Neural cell (in vitro differentiated cells): ENCODE measurements around the gene GMDS.

Experiments
- EP300 ChIP-seq: fragments of 450-650 bp; conservative IDR thresholded peaks from 2 replicates; pipeline ENCODE4 v1.6.1; 2014; ENCODE audit warnings: antibody characterized with exemption, mild to moderate bottlenecking, moderate library complexity; ENCODE audit not compliant: poor library complexity, severe bottlenecking
- TF ChIP-seq, protein P1 (sequence below): IDR thresholded peaks from 2 replicates; pipeline ENCODE4 v1.6.1; 2012; ENCODE audit warnings: borderline replicate concordance
- TF ChIP-seq, protein P2 (sequence below): fragments of 450-650 bp; IDR thresholded peaks from 2 replicates; pipeline ENCODE4 v1.5.1; 2014; ENCODE audit warnings: antibody characterized with exemption, mild to moderate bottlenecking, moderate library complexity; ENCODE audit not compliant: poor library complexity, severe bottlenecking

DNA sequence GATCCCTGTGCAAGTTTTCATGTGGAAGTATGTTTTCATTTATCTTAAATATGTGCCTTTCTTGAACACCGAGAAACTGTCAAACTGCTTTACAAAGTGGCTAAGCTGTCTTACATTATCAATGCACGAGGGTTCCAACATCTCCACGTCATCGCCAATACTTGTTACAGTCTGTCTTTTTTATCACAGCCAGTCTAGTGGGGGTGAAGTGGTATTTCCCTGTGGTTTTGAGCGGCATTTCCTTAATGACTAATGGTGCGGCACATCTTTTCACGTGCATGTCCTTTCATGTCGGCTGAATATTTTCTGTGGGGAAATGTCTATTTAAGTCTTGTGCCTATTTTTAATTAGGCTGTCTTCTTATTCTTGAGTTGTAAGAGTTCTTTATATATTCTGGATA is 355.3 kb downstream of the GMDS start:
- TF ChIP-seq, protein P1, sequence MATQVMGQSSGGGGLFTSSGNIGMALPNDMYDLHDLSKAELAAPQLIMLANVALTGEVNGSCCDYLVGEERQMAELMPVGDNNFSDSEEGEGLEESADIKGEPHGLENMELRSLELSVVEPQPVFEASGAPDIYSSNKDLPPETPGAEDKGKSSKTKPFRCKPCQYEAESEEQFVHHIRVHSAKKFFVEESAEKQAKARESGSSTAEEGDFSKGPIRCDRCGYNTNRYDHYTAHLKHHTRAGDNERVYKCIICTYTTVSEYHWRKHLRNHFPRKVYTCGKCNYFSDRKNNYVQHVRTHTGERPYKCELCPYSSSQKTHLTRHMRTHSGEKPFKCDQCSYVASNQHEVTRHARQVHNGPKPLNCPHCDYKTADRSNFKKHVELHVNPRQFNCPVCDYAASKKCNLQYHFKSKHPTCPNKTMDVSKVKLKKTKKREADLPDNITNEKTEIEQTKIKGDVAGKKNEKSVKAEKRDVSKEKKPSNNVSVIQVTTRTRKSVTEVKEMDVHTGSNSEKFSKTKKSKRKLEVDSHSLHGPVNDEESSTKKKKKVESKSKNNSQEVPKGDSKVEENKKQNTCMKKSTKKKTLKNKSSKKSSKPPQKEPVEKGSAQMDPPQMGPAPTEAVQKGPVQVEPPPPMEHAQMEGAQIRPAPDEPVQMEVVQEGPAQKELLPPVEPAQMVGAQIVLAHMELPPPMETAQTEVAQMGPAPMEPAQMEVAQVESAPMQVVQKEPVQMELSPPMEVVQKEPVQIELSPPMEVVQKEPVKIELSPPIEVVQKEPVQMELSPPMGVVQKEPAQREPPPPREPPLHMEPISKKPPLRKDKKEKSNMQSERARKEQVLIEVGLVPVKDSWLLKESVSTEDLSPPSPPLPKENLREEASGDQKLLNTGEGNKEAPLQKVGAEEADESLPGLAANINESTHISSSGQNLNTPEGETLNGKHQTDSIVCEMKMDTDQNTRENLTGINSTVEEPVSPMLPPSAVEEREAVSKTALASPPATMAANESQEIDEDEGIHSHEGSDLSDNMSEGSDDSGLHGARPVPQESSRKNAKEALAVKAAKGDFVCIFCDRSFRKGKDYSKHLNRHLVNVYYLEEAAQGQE = no peak
- TF ChIP-seq, protein P2, sequence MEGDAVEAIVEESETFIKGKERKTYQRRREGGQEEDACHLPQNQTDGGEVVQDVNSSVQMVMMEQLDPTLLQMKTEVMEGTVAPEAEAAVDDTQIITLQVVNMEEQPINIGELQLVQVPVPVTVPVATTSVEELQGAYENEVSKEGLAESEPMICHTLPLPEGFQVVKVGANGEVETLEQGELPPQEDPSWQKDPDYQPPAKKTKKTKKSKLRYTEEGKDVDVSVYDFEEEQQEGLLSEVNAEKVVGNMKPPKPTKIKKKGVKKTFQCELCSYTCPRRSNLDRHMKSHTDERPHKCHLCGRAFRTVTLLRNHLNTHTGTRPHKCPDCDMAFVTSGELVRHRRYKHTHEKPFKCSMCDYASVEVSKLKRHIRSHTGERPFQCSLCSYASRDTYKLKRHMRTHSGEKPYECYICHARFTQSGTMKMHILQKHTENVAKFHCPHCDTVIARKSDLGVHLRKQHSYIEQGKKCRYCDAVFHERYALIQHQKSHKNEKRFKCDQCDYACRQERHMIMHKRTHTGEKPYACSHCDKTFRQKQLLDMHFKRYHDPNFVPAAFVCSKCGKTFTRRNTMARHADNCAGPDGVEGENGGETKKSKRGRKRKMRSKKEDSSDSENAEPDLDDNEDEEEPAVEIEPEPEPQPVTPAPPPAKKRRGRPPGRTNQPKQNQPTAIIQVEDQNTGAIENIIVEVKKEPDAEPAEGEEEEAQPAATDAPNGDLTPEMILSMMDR = no peak
- TF ChIP-seq EP300 = no peak
